ENCODE measurements around the gene ARHGAP33. TPM values are rescaled to one million over a fixed set of nuclear protein-coding genes. Genes with fewer than 3 reads are reported as not detected.

Gene ARHGAP33
- total and polyA plus RNA-seq, 2 of the 8 experiments (the other 6 are each of a cell fraction or from before 2014, with no cell fraction given) = 6.5 to 25.2 TPM

GRCh38 chr19:35760711-35761349 is 14.5 kb upstream of the ARHGAP33 start:
- no peak overlapping the region for H3K27ac ChIP-seq (ENCODE audit: low read depth, low read length)
- H3K27me3 ChIP-seq (replicated peaks in 1 of 4; ENCODE audit: control insufficient read depth in 3 of 4, extremely low read depth in 1 of 4, insufficient read depth in 3 of 4, low read length in 3 of 4) = peaks cover 0 to 9% (median 6%) of the 10 kb centered on the region in 4 experiments; a peak in 5 of 7 replicates
- no peak overlapping the region for H2BK120ac ChIP-seq (replicated peaks; ENCODE audit: low read depth, low read length)
- H2AFZ ChIP-seq (ENCODE audit: low read length) = no peak overlapping the region
- H3K18ac ChIP-seq (ENCODE audit: extremely low read depth, low read length) = no peak overlapping the region
- H3K23ac ChIP-seq (ENCODE audit: insufficient read length) = no peak overlapping the region
- no peak overlapping the region for H2BK5ac ChIP-seq (ENCODE audit: low read depth, low read length)
- WGBS, 2 experiments (ENCODE audit: extremely low coverage in 1 of 2, insufficient coverage in 1 of 2, insufficient read length in 1 of 2, insufficient replicate concordance in 2 of 2, low coverage in 1 of 2, low lambda C conversion rate in 2 of 2, missing lambda C conversion rate in 1 of 2) = 88% methylated on average over 4 of the region's 4 CpGs; no CpG with 5 or more reads in 1 of the 2 experiments
- peaks cover 2 to 8% of the 10 kb centered on the region in 2 experiments for H4K20me1 ChIP-seq (replicated peaks in 1 of 2; ENCODE audit: control insufficient read depth in 1 of 2, insufficient read depth in 2 of 2, low read length in 2 of 2)
- H3K56ac ChIP-seq (replicated peaks; ENCODE audit: insufficient read length, low read depth, low read length) = no peak overlapping the region
- no peak overlapping the region for H2BK12ac ChIP-seq (ENCODE audit: low read depth, low read length)
- H3K4me3 ChIP-seq (ENCODE audit: extremely low read depth in 1 of 4, insufficient read depth in 2 of 4, low read depth in 3 of 4, low read length in 4 of 4) = no peak overlapping the region
- H3K4me2 ChIP-seq (ENCODE audit: insufficient read depth in 1 of 2, low read depth in 2 of 2, low read length in 2 of 2) = no peak overlapping the region
- H3K23me2 ChIP-seq (ENCODE audit: low read depth, low read length) = peaks cover 8% of the 10 kb centered on the region; the same call in 1 of the 2 replicates
- ChIA-PET POLR2A (ENCODE audit: partially characterized antibody) (interaction anchor here (1.4 to 1.5 kb wide), 2 partner anchors 12 to 13 kb away, joined by 3 to 6 read pairs; partner anchors contain the start of gene LIN37), CTCF (ENCODE audit: partially characterized antibody) (interaction anchor here (1.5 to 1.9 kb wide), 2 partner anchors 24 to 58 kb away, joined by 3 to 5 read pairs; no protein-coding TSS in a partner anchor)
- H3K9me3 ChIP-seq (ENCODE audit: insufficient read depth in 2 of 2, low read depth in 1 of 2, low read length in 1 of 2) = no peaks in the 10 kb centered on the region
- no peak overlapping the region for H4K5ac ChIP-seq (ENCODE audit: insufficient read length, low read depth, low read length)
- DNase-seq (ENCODE audit: low read depth in 1 of 2, low spot score in 2 of 2) = no peak
- H3K9ac ChIP-seq (replicated peaks in 1 of 4; ENCODE audit: extremely low read depth in 1 of 4, low read depth in 3 of 4, low read length in 3 of 4) = no peak overlapping the region
- no peak overlapping the region for H2BK20ac ChIP-seq (ENCODE audit: low read length)
- no peak overlapping the region for H2AK5ac ChIP-seq (ENCODE audit: low read depth, low read length)
- no peak overlapping the region for H4K91ac ChIP-seq (replicated peaks; ENCODE audit: insufficient read length, low read length)
- peaks cover 0 to 6% of the 10 kb centered on the region in 2 experiments; a peak in 2 of 4 replicates for H3K79me2 ChIP-seq (ENCODE audit: control insufficient read depth in 1 of 2, insufficient read depth in 2 of 2, low read length in 2 of 2)
- H3K4me1 ChIP-seq (replicated peaks in 1 of 4; ENCODE audit: control insufficient read depth in 3 of 4, insufficient read depth in 4 of 4, low read length in 3 of 4) = peaks cover 0 to 12% (median 8%) of the 10 kb centered on the region in 4 experiments; a peak in 5 of 7 replicates
- no peak overlapping the region for H3K4ac ChIP-seq (replicated peaks; ENCODE audit: insufficient read length, low read depth, low read length)
- H3K14ac ChIP-seq (ENCODE audit: insufficient read length) = no peak overlapping the region
- peaks cover 4% of the 10 kb centered on the region for H3K79me1 ChIP-seq (ENCODE audit: low read depth, low read length)
- no peak overlapping the region for H2BK15ac ChIP-seq (ENCODE audit: low read length)
- no peak for FAIRE-seq
- no peak overlapping the region for H4K8ac ChIP-seq (ENCODE audit: extremely low read depth, insufficient read depth, low read length)
- H3K36me3 ChIP-seq (ENCODE audit: control insufficient read depth in 2 of 4, insufficient read depth in 4 of 4, low read length in 3 of 4) = peaks cover 2 to 16% (median 6%) of the 10 kb centered on the region in 4 experiments; a peak in 5 of 8 replicates
- TF ChIP-seq USF2 (IDR thresholded peaks at IDR 0.05; ENCODE audit: low read length) (no peak), SUZ12 (IDR thresholded peaks at IDR 0.05; ENCODE audit: low read length) (no peak), SIX5 (IDR thresholded peaks at IDR 0.05; ENCODE audit: low read depth, low read length) (no peak), SIN3A (conservative IDR thresholded peaks at IDR 0.05 in 1 of 2, IDR thresholded peaks at IDR 0.05 in 1 of 2; ENCODE audit: low read depth in 1 of 2, low read length in 2 of 2) (no peak), SRF (IDR thresholded peaks at IDR 0.05; ENCODE audit: low read depth, low read length) (no peak), SIRT6 (IDR thresholded peaks at IDR 0.05; ENCODE audit: low read length) (no peak), ATF2 (IDR thresholded peaks at IDR 0.05; ENCODE audit: low read length) (no peak), JUN (IDR thresholded peaks at IDR 0.05; ENCODE audit: low read depth, low read length) (no peak), POLR2AphosphoS5 (IDR thresholded peaks at IDR 0.05; ENCODE audit: low read depth, low read length) (no peak), JUND (IDR thresholded peaks at IDR 0.05; ENCODE audit: low read length) (no peak)
